HG03060 (cell line): ENCODE results near the gene TNIK.
A peak's percentile ranks its signal among the peaks of the same experiment; 100 is the strongest.

Source experiments
- ATAC-seq: cut with Tn5 transposase; IDR thresholded peaks from one replicate; pipeline ENCODE4 v1.9.1; 2021; ENCODE audit warnings: low read depth, moderate number of reproducible peaks; ENCODE audit not compliant: unreplicated experiment

The TNIK gene

DNA sequence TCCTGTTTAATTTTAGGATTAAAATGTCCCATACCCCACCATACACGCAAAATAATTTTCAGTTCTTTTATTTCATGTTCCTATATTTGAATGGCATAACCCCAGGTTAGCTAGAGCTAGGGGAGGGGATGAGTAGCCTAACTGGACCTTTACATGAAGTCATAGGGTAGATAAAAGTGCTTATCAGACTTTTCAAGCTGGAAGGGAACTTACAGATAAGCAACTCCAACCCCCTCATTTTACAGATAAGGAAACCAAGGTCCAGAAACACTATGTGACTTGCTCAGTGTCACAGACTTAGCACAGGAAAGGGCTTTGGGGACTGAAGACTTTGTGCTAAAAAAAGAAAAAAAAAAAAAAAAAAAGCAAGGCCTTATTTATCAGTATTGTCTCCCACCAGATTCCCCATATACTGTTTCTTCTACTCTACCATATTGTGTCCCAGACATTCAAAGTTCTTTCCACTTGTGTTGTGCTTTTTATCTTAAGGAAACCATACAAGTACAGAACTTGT, 10.6 kb upstream of the TNIK start:
- no peak for ATAC-seq

GRCh38 chr3:171469376-171469775, 9.2 kb upstream of the TNIK start:
- no peak for ATAC-seq

DNA sequence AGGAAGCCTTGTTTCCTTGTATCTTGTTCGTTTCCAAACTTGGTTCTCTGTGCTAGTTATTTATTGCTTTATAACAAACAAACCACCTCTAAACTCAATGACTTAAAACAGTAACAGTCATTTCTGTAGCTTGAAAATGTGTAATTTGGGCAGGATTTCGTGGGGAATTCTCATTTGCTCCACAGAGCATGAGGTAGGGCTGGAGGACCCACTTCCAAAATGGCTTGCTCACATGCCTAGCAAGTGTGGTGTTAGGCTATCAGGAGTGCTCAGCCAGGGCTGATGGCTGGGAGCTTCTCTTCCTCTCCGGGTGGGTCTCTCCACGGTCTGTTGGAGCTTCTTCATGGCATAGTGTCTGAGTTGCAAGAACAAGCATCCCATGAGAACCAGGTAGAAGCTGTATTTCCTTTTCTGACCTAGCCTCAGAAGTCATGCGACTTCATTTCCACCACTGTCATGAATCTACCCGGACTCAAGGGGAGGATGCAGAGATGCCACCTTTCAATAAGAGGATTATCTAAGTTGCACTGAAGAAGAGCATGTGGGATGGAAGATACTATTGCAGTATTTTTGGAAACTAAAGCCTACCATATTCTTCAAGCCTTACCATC, 8.2 kb upstream of the TNIK start:
- ATAC-seq = no peak

GRCh38 chr3:171465763-171466162, 5.6 kb upstream of the TNIK start:
- no peak for ATAC-seq

GRCh38 chr3:171464462-171464861, 4.3 kb upstream of the TNIK start:
- no peak for ATAC-seq

DNA sequence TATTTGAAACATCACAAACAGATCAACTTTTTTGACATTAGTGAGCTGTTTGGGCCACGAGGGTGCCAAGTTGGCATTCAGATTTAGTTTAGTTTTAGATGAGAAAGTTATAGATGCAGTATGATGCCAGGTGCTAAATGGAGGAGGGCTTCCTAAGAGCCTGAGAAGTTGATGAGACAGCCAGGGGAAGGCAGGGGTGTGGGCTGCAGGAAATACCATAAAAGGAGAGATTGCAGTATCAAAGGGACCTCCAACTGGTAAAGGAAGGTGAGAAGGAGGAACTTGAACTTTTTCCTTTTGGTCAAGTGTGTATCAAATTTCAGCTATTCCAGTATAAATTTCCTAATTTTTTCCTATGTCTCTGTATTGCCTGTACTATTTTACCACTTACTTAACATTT, 2.0 kb upstream of the TNIK start:
- no peak for ATAC-seq

- ATAC-seq = no peak
Observed at GRCh38 chr3:171461525-171461917, 1.3 kb upstream of the TNIK start.

GRCh38 chr3:171460725-171461524, 720 bp upstream of the TNIK start:
- peak; percentile 22 for ATAC-seq

- ATAC-seq = no peak
Observed at GRCh38 chr3:171459137-171459941, 866 bp downstream of the TNIK start.

GRCh38 chr3:171458864-171459136, 1.4 kb downstream of the TNIK start:
- ATAC-seq = no peak

DNA sequence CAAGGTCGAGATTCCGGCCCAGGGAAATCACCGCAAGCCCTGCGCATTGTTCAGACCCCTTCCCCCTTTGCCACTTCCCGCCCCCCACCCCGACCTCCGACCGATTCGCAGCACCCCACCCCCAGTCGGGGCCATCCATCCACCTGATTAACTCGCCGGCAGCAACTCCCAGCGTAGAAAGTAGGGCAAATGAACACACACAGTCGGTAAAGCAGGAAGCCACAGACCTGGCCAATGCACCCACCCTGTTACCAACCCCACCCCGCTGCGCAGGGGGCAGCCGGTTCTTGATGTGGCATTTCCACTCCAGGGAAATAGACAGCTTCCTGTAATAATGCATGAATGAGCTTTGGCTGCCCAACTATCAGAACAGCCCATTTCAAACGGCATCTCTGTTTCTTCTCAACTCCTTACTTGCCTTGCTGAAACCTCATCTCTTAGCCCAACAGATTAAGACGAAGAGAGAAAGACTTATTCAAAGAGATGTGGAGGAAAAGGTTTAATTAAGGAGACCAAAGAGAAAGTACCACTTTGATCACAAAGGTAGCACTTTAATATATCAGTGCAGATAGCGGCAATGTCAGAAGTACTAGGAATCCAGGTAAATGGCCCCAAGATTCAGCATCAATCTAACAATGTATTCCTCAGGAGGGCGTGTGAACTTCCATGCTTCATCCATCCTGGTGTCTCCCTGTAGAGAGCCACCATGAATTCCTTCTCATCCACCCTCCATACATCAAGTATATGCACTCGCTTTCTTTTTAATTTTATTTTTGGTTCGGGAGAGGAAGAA, 1.9 kb downstream of the TNIK start:
- no peak for ATAC-seq

GRCh38 chr3:171457607-171458061, 2.6 kb downstream of the TNIK start:
- no peak for ATAC-seq

GRCh38 chr3:171456765-171457606, 3.2 kb downstream of the TNIK start:
- no peak for ATAC-seq

GRCh38 chr3:171455603-171456550, 4.3 kb downstream of the TNIK start:
- no peak for ATAC-seq

DNA sequence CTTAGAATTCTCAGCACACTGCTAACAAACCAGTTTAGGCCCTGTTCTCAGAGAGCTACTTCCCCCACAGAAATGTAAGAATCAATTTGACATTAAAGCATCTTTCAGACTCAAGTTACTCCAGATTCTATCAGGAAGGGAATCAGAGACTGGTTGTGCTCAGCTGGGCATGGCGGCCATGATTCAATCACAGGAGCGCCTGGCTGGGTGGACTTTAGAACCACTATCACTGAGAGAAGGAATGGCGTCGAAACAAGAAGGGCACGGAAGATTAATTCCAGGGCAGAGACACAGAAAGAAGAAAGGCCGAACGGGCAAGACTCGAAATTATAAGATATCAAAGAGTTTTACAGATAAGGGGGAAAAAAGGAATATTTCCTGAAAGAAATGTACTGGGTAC, 6.2 kb downstream of the TNIK start:
- no peak for ATAC-seq

DNA sequence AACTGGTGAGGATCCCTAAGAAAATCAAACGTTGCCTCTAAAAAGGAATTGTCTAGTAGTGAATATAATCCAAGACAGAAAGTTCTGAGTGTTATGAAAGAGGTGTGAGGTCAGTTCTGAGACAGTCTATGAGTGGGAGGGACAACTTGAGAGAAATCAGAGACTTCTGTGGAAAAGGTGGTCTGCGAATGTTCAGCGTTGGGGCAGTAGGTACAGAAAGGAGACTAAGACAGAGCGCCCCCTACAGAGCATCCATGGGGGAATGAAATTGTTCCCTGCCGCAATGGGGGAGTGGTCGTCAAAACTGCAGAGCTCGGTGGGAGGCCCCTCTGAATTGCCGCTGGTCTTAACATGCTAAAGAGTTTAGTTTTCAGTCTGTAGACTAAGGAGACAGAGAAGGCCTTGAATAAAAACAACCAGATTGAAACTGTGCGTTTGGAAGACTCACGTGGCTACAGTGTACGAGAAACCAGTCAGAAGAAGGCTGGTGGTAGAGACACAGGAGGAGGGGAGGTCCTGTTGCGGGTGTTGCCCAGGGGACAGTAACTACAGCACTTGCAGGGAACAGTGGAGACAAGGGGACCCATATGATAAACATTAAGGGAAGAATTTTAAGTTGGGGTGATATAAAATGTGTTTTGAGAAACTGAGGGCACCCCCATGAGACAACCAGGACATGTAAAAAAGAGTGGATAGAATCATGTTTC, 6.9 kb downstream of the TNIK start:
- no peak for ATAC-seq

DNA sequence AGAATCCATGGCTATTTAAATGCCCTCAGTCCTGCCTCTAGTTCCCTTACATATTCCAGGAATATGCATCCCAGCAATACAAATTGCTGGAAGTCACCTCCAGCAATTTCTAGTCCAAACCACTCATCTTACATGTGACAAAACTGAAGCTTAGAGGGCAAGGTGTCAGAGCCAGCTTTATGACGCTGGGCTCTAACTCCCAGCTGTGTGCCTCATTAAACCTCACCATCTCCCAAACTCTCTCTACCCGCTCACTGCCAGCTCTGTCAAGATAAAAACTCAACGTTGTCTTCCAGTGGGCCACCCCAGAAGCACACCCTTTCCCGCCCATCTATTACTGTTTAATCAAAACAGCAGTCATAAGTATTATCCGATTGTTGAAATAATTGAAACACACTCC, 7.9 kb downstream of the TNIK start:
- no peak for ATAC-seq

- no peak for ATAC-seq
Observed at GRCh38 chr3:171451915-171452314, 8.3 kb downstream of the TNIK start.
